ENCODE data around the gene MGAT2.
"Not testable (repeated sequence)": the region's sequence is repeated elsewhere in the genome, so short reads cannot be mapped to it uniquely, and the experiment has no call there.

Gene MGAT2

GRCh38 chr14:49614196-49614595 is 6.4 kb upstream of the MGAT2 start:
- no peak overlapping the region for H3K4me3 ChIP-seq (ENCODE audit: low read length)
- 0 out of 2 replicates have a peak, but pooled peaks cover 5% of the 10 kb centered on the region for H4K20me1 ChIP-seq (ENCODE audit: control insufficient read depth, insufficient read depth, low read depth, low read length)
- H3F3A ChIP-seq (ENCODE audit: control insufficient read depth, insufficient read depth): peaks cover 44% of the 10 kb centered on the region
- TF ChIP-seq CTCF (IDR thresholded peaks at IDR 0.05; ENCODE audit: low read depth, low read length, poor library complexity, severe bottlenecking): no peak
- TF ChIP-seq EZH2phosphoT487 (IDR thresholded peaks at IDR 0.05; ENCODE audit: borderline replicate concordance, low read length): no peak
- H3K27me3 ChIP-seq (ENCODE audit: control insufficient read depth, low read length): no peaks in the 10 kb centered on the region
- peaks cover 78% of the 10 kb centered on the region for H3K36me3 ChIP-seq (ENCODE audit: control insufficient read depth, low read length)
- H3K79me2 ChIP-seq (ENCODE audit: control insufficient read depth, low read length): peaks cover 85% of the 10 kb centered on the region
- H3K9me3 ChIP-seq (ENCODE audit: control insufficient read depth, insufficient read depth, low read length): no peaks in the 10 kb centered on the region
- no peak overlapping the region for H3K27ac ChIP-seq (ENCODE audit: low read depth, low read length)
- peaks cover 37% of the 10 kb centered on the region for H3K4me1 ChIP-seq (ENCODE audit: control insufficient read depth, low read length)
- H3K4me2 ChIP-seq (ENCODE audit: low read length): no peak overlapping the region
- H3K9me2 ChIP-seq (replicated peaks; ENCODE audit: control insufficient read depth, low read length): no peaks in the 10 kb centered on the region

GRCh38 chr14:49615776-49616175 is 4.8 kb upstream of the MGAT2 start:
- H3K9me3 ChIP-seq (ENCODE audit: control insufficient read depth, insufficient read depth, low read length): no peaks in the 10 kb centered on the region
- peaks cover 84% of the 10 kb centered on the region for H3K79me2 ChIP-seq (ENCODE audit: control insufficient read depth, low read length)
- H3K4me3 ChIP-seq (ENCODE audit: low read length): no peak overlapping the region
- H3K27ac ChIP-seq (ENCODE audit: low read depth, low read length): no peak overlapping the region
- H3K4me2 ChIP-seq (ENCODE audit: low read length): no peak overlapping the region
- H4K20me1 ChIP-seq (ENCODE audit: control insufficient read depth, insufficient read depth, low read depth, low read length): peaks cover 9% of the 10 kb centered on the region; the same call in 1 of the 2 replicates
- peaks cover 44% of the 10 kb centered on the region for H3F3A ChIP-seq (ENCODE audit: control insufficient read depth, insufficient read depth)
- H3K4me1 ChIP-seq (ENCODE audit: control insufficient read depth, low read length): peaks cover 32% of the 10 kb centered on the region
- H3K27me3 ChIP-seq (ENCODE audit: control insufficient read depth, low read length): no peaks in the 10 kb centered on the region
- TF ChIP-seq EZH2phosphoT487 (IDR thresholded peaks at IDR 0.05; ENCODE audit: borderline replicate concordance, low read length): no peak
- TF ChIP-seq CTCF (IDR thresholded peaks at IDR 0.05; ENCODE audit: low read depth, low read length, poor library complexity, severe bottlenecking): no peak
- H3K36me3 ChIP-seq (ENCODE audit: control insufficient read depth, low read length): peaks cover 80% of the 10 kb centered on the region
- H3K9me2 ChIP-seq (replicated peaks; ENCODE audit: control insufficient read depth, low read length): no peaks in the 10 kb centered on the region

GRCh38 chr14:49617852-49618519 is 2.6 kb upstream of the MGAT2 start:
- Histone ChIP-seq H3K4me3 (ENCODE audit: low read length) (no peak overlapping the region; the same call in 1 of the 2 replicates), H3K9me3 (ENCODE audit: control insufficient read depth, insufficient read depth, low read length) (no peaks in the 10 kb centered on the region), H3F3A (ENCODE audit: control insufficient read depth, insufficient read depth) (peaks cover 37% of the 10 kb centered on the region), H3K79me2 (ENCODE audit: control insufficient read depth, low read length) (peaks cover 85% of the 10 kb centered on the region), H3K4me1 (ENCODE audit: control insufficient read depth, low read length) (peaks cover 28% of the 10 kb centered on the region), H3K27me3 (ENCODE audit: control insufficient read depth, low read length) (no peaks in the 10 kb centered on the region), H3K9me2 (replicated peaks; ENCODE audit: control insufficient read depth, low read length) (no peaks in the 10 kb centered on the region), H3K36me3 (ENCODE audit: control insufficient read depth, low read length) (peaks cover 82% of the 10 kb centered on the region), H4K20me1 (ENCODE audit: control insufficient read depth, insufficient read depth, low read depth, low read length) (peaks cover 25% of the 10 kb centered on the region; the same call in 1 of the 2 replicates), H3K4me2 (ENCODE audit: low read length) (peak overlapping the region; percentile 85), H3K27ac (ENCODE audit: low read depth, low read length) (0 out of 2 replicates have a peak overlapping the region, but pooled peaks have one; percentile 1)
- TF ChIP-seq CTCF (IDR thresholded peaks at IDR 0.05; ENCODE audit: low read depth, low read length, poor library complexity, severe bottlenecking) (no peak), EZH2phosphoT487 (IDR thresholded peaks at IDR 0.05; ENCODE audit: borderline replicate concordance, low read length) (no peak)

- not testable (repeated sequence) for H3K27ac ChIP-seq (ENCODE audit: low read depth, low read length); H3K9me3 ChIP-seq (ENCODE audit: control insufficient read depth, insufficient read depth, low read length); H3K27me3 ChIP-seq (ENCODE audit: control insufficient read depth, low read length); H3K9me2 ChIP-seq (replicated peaks; ENCODE audit: control insufficient read depth, low read length)
- Histone ChIP-seq H3K4me1 (ENCODE audit: control insufficient read depth, low read length) (peaks cover 41% of the 10 kb centered on the region), H3K4me2 (ENCODE audit: low read length) (peak overlapping the region; percentile 85), H3F3A (ENCODE audit: control insufficient read depth, insufficient read depth) (peaks cover 39% of the 10 kb centered on the region), H3K36me3 (ENCODE audit: control insufficient read depth, low read length) (peaks cover 88% of the 10 kb centered on the region), H4K20me1 (ENCODE audit: control insufficient read depth, insufficient read depth, low read depth, low read length) (peaks cover 30% of the 10 kb centered on the region; the same call in 1 of the 2 replicates), H3K79me2 (ENCODE audit: control insufficient read depth, low read length) (peaks cover 90% of the 10 kb centered on the region), H3K4me3 (ENCODE audit: low read length) (peak overlapping the region; percentile 94)
Observed at GRCh38 chr14:49619273-49619672, 1.3 kb upstream of the MGAT2 start.

All from DOHH2 (cell line).